Endothelial cell of umbilical vein (primary cell): ENCODE measurements around the gene BTK. TPM values are rescaled to one million over a fixed set of nuclear protein-coding genes. Genes with fewer than 3 reads are reported as not detected.

Experiments used
- BruUV-seq: library from RNA; stranded (reverse); fragments of 400-500 nt; replicated peaks from 2 replicates; lab custom pipeline; 2021; lab: Mats Ljungman, UMichigan
- CTCF ChIA-PET: fragments of 300-600, 350-600 bp; sonication (Branson Sonifier 250); formaldehyde crosslinking; loops from one replicate; lab custom pipeline; 2021; ENCODE audit warnings: antibody characterized with exemption, inconsistent platforms; lab: Charles Lee
- POLR2A ChIA-PET: fragments of 300-600, 350-600 bp; sonication (Branson Sonifier 250); formaldehyde crosslinking; loops from one replicate; lab custom pipeline; 2021; ENCODE audit warnings: antibody characterized with exemption, inconsistent platforms; lab: Charles Lee
- DNase-seq: peaks from one replicate; pipeline ENCODE4 v3.0.0-alpha.2; 2011; ENCODE audit warnings: low read depth, low spot score
- FAIRE-seq: peaks from 2 replicates; lab custom pipeline; 2011; peaks lifted over from hg19 to GRCh38; lab: Jason Lieb, UNC
- H2AFZ ChIP-seq: 2 replicates; pipeline ENCODE4 v1.6.0; 2012; ENCODE audit warnings: low read depth, low read length, control low read depth, inconsistent platforms
- H3K27ac ChIP-seq: 2 replicates; pipeline ENCODE4 v1.5.1; 2011; ENCODE audit warnings: low read depth, mild to moderate bottlenecking, control low read depth, low read length, moderate library complexity; ENCODE audit not compliant: insufficient read depth
- H3K27me3 ChIP-seq, 2 experiments: 2 replicates each; pipeline versions ENCODE4 v1.6.0 to v1.6.1; 2011; ENCODE audit warnings: low read length in 2 of 2, mixed read lengths in 1 of 2; ENCODE audit not compliant: control insufficient read depth in 2 of 2, insufficient read depth in 2 of 2
- H3K36me3 ChIP-seq, 2 experiments: 2 replicates in 1 of 2; 3 replicates in 1 of 2; pipeline ENCODE4 v1.5.1; 2011; ENCODE audit warnings: low read length in 2 of 2, mild to moderate bottlenecking in 1 of 2, moderate library complexity in 1 of 2; ENCODE audit not compliant: control insufficient read depth in 2 of 2, insufficient read depth in 2 of 2; ENCODE audit errors: extremely low read depth in 1 of 2
- H3K4me1 ChIP-seq: 3 replicates; pipeline ENCODE4 v1.5.1; 2011; ENCODE audit warnings: mild to moderate bottlenecking, low read length; ENCODE audit not compliant: control insufficient read depth, insufficient read depth; ENCODE audit errors: extremely low read depth
- H3K4me2 ChIP-seq: 2 replicates; pipeline ENCODE4 v1.6.1; 2011; ENCODE audit warnings: low read length, control low read depth, mixed read lengths; ENCODE audit not compliant: insufficient read depth
- H3K4me3 ChIP-seq, 3 experiments: fragments of 200-600 bp in 1 of 3; sonication (generic), shearing (Covaris generic) in 1 of 3; replicated peaks in 1 of 3; 2 replicates each; pipeline ENCODE4 v1.5.1; 2011 to 2016; ENCODE audit warnings: control low read depth in 3 of 3, low read length in 3 of 3, mild to moderate bottlenecking in 2 of 3, inconsistent platforms in 1 of 3, low read depth in 1 of 3, moderate library complexity in 1 of 3; ENCODE audit not compliant: insufficient read depth in 1 of 3
- H3K79me2 ChIP-seq: 2 replicates; pipeline ENCODE4 v1.6.0; 2012; ENCODE audit warnings: low read length, inconsistent platforms; ENCODE audit not compliant: control insufficient read depth, insufficient read depth
- H3K9ac ChIP-seq: replicated peaks from 2 replicates; pipeline ENCODE3; 2011; ENCODE audit warnings: low read length, control low read depth; ENCODE audit not compliant: insufficient read depth; ENCODE audit errors: extremely low read depth
- H3K9me1 ChIP-seq: replicated peaks from 3 replicates; pipeline ENCODE4 v1.6.0; 2011; ENCODE audit warnings: mild to moderate bottlenecking, low read length; ENCODE audit not compliant: control insufficient read depth, insufficient read depth; ENCODE audit errors: extremely low read depth
- H3K9me3 ChIP-seq: replicated peaks from 2 replicates; pipeline ENCODE4 v1.5.1; 2012; ENCODE audit warnings: low read length, inconsistent platforms; ENCODE audit not compliant: control insufficient read depth, insufficient read depth
- H4K20me1 ChIP-seq: replicated peaks from 2 replicates; pipeline ENCODE3; 2011; ENCODE audit warnings: mild to moderate bottlenecking, low read length; ENCODE audit not compliant: control insufficient read depth, insufficient read depth; ENCODE audit errors: extremely low read depth
- CTCF ChIP-seq, 2 donors: IDR thresholded peaks; 1 replicate in 1 of 2; 2 replicates in 1 of 2; pipeline ENCODE4 v1.5.1; 2011; ENCODE audit warnings: low read length in 2 of 2, mild to moderate bottlenecking in 2 of 2, moderate library complexity in 2 of 2, control low read depth in 1 of 2, inconsistent platforms in 1 of 2, low read depth in 1 of 2; ENCODE audit not compliant: insufficient read depth in 1 of 2; ENCODE audit errors: extremely low read depth in 1 of 2
- EZH2 ChIP-seq: IDR thresholded peaks from 2 replicates; pipeline ENCODE4 v1.6.1; 2012; ENCODE audit warnings: borderline replicate concordance, low read depth, mild to moderate bottlenecking, moderate library complexity, low read length, inconsistent platforms; ENCODE audit not compliant: severe bottlenecking
- FOS ChIP-seq: IDR thresholded peaks from 2 replicates; pipeline ENCODE4 v1.6.1; 2011; ENCODE audit warnings: mild to moderate bottlenecking, low read length, moderate library complexity, borderline replicate concordance; ENCODE audit not compliant: insufficient read depth
- GATA2 ChIP-seq: IDR thresholded peaks from 2 replicates; pipeline ENCODE4 v1.7.0; 2011; ENCODE audit warnings: low read depth, mild to moderate bottlenecking, moderate library complexity, mixed read lengths, low read length; ENCODE audit not compliant: insufficient read length, insufficient read depth
- JUN ChIP-seq: IDR thresholded peaks from 2 replicates; pipeline ENCODE4 v1.6.1; 2011; ENCODE audit warnings: borderline replicate concordance, low read depth; ENCODE audit not compliant: insufficient read length, insufficient read depth
- MAX ChIP-seq: IDR thresholded peaks from 2 replicates; pipeline ENCODE4 v1.6.1; 2011; ENCODE audit not compliant: insufficient read depth, insufficient read length
- MYC ChIP-seq: IDR thresholded peaks from one replicate; pipeline ENCODE4 v1.6.1; 2011; ENCODE audit warnings: mild to moderate bottlenecking, low read depth, low read length
- POLR2A ChIP-seq: IDR thresholded peaks from 2 replicates; pipeline ENCODE4 v1.6.1; 2012; ENCODE audit warnings: low read depth, mild to moderate bottlenecking, control low read depth, low read length
- POLR2AphosphoS5 ChIP-seq: IDR thresholded peaks from 2 replicates; pipeline ENCODE4 v1.6.1; 2012; ENCODE audit warnings: low read depth, mild to moderate bottlenecking, control low read depth, low read length, moderate library complexity; ENCODE audit not compliant: insufficient read depth
- dilution Hi-C: fragments of 300-500 bp; cut with MboI; formaldehyde crosslinking; loops from one replicate; pipeline ENCODE4 v1.15.0; 2019; ENCODE audit warnings: low sequenced_read_pairs; ENCODE audit not compliant: extremely low pct_ligation_motif_present
- intact Hi-C: fragments of 100-400 bp; cut with micrococcal nuclease; formaldehyde crosslinking; loops from one replicate; pipeline ENCODE4 v1.10.0; 2022
- polyA plus RNA-seq, 4 experiments: library from polyadenylated mRNA; depleted of rRNA in 3 of 4; stranded (reverse) in 3 of 4; unstranded in 1 of 4; fragments of >200 nt; gene quantifications; 2 replicates each; pipeline versions ENCODE4 v1.2.1 to v1.2.3, GENCODE V29; 2011 to 2012; ENCODE audit warnings: missing spikeins in 1 of 4
- total RNA-seq: library from RNA; stranded (reverse); gene quantifications from 2 replicates; pipeline ENCODE4 v1.2.3, GENCODE V29; 2021

The BTK gene
- total and polyA plus RNA-seq, 2 donors (not counting 3 experiments of a cell fraction or from before 2014, with no cell fraction given): 0.11 to 0.13 TPM

- CTCF ChIA-PET: no interaction called here
Measured at GRCh38 chrX:101362757-101363156, 23.2 kb downstream of the BTK start.

DNA sequence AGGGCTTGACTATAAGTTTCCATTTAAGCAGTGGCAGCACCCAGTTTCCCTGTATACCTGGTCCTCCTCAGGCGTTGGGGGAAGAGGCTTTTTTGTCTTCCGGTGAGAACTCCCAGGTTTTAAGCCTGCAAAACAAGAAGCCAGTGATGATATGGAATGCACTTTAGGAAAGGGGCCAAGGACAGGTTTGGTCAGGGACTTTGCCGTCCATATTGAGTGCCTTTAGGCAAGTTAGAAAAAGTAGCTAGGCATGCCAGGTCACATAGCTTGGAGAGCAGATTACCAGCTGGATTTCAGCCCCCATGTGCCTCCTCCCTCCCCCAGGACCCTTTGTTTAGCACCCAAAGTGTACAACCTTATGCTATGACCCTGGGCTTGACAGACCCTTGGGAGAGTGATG is 23.9 kb downstream of the BTK start:
- no peaks in the 10 kb centered on the region for H3K9me1 ChIP-seq
- dilution Hi-C loops (no loop called here), intact Hi-C loops (no loop called here)
- CTCF ChIA-PET: no interaction called here
- no peaks in the 10 kb centered on the region for H3K79me2 ChIP-seq
- no peak overlapping the region for H3K9ac ChIP-seq
- no peak for DNase-seq
- no peaks in the 10 kb centered on the region for H3K36me3 ChIP-seq
- no peaks in the 10 kb centered on the region for H4K20me1 ChIP-seq
- no peaks in the 10 kb centered on the region for H3K9me3 ChIP-seq
- no peak overlapping the region for H3K27ac ChIP-seq
- no TSS peak for BruUV-seq
- no peak overlapping the region for H2AFZ ChIP-seq
- H3K4me3 ChIP-seq: no peak overlapping the region
- POLR2A ChIA-PET: no interaction called here
- H3K4me2 ChIP-seq: no peak overlapping the region
- H3K27me3 ChIP-seq: no peaks in the 10 kb centered on the region
- no peaks in the 10 kb centered on the region for H3K4me1 ChIP-seq
- TF ChIP-seq POLR2A (no peak), POLR2AphosphoS5 (no peak), MAX (no peak), EZH2 (no peak), MYC (no peak), GATA2 (no peak), FOS (no peak), CTCF (IDR thresholded peaks at IDR 0.05; ENCODE audit: extremely low read depth in 1 of 2, insufficient read depth in 1 of 2, low read depth in 1 of 2, low read length in 2 of 2) (no peak), JUN (no peak)
- FAIRE-seq: no peak

More at GRCh38 chrX:101362757-101363156, 23.2 kb downstream of the BTK start:
- DNase-seq (peak; percentile 25), FAIRE-seq (no peak)
- no peak overlapping the region for H3K4me2 ChIP-seq
- dilution Hi-C loops: no loop called here
- TF ChIP-seq FOS (no peak), JUN (no peak), MAX (no peak), GATA2 (peak; percentile 34)
- no peaks in the 10 kb centered on the region for H3K4me1 ChIP-seq
- H3K9me1 ChIP-seq: no peaks in the 10 kb centered on the region
- BruUV-seq: no TSS peak
- POLR2A ChIA-PET: interaction anchor here (0.6 kb wide), 1 partner anchor 17 kb away, joined by 3 read pairs; no protein-coding TSS in a partner anchor
- intact Hi-C loops: no loop called here
- H3K4me3 ChIP-seq: no peak overlapping the region
- H3K27me3 ChIP-seq: no peaks in the 10 kb centered on the region
- H3K9me3 ChIP-seq: no peaks in the 10 kb centered on the region
- H2AFZ ChIP-seq: no peak overlapping the region
- H3K79me2 ChIP-seq: no peaks in the 10 kb centered on the region
- no peak overlapping the region for H3K27ac ChIP-seq
- no peaks in the 10 kb centered on the region for H4K20me1 ChIP-seq
- H3K36me3 ChIP-seq: no peaks in the 10 kb centered on the region
- no peak overlapping the region for H3K9ac ChIP-seq
